ENCODE results near the gene HCN4.

- TF ChIP-seq CTCF (IDR thresholded peaks at IDR 0.05) (no peak), POLR2A (IDR thresholded peaks at IDR 0.05) (no peak)
Observed at GRCh38 chr15:73319460-73320245, 49.1 kb downstream of the HCN4 start.
